ENCODE data around the gene RHOV.

Gene RHOV

GRCh38 chr15:40843885-40844695 lies 29.9 kb downstream of the RHOV start, which contains the start of gene SPINT1:
TSS of gene SPINT1 (plus strand) at chr15:40844048. CDS start at chr15:40844555, 507 bp downstream.
- CTCF ChIA-PET: interaction anchor here (0.6 to 2.0 kb wide), 2 partner anchors 14 to 88 kb away, joined by 4 to 12 read pairs; no protein-coding TSS in a partner anchor
- TF ChIP-seq BHLHE40 (IDR thresholded peaks at IDR 0.05; ENCODE audit: borderline replicate concordance): no peak
- TF ChIP-seq ZNF384 (IDR thresholded peaks at IDR 0.05): no peak
- TF ChIP-seq TARDBP (IDR thresholded peaks at IDR 0.05): no peak
- TF ChIP-seq L3MBTL2 (conservative IDR thresholded peaks at IDR 0.05): no peak
- no peak for TF ChIP-seq FOXK2 (IDR thresholded peaks at IDR 0.05)
- TF ChIP-seq FOXA1 (IDR thresholded peaks at IDR 0.05): no peak
- POLR2A ChIA-PET: interaction anchor here (0.8 to 1.5 kb wide), 4 partner anchors 11 to 51 kb away, joined by 3 to 5 read pairs (median 3); partner anchors contain the start of gene VPS18
- DNase-seq (ENCODE audit: extremely low spot score): no peak

- no peak for TF ChIP-seq BHLHE40 (IDR thresholded peaks at IDR 0.05; ENCODE audit: borderline replicate concordance)
- no peak for TF ChIP-seq ARNT (IDR thresholded peaks at IDR 0.05)
- TF ChIP-seq FOXM1 (IDR thresholded peaks at IDR 0.05; ENCODE audit: borderline replicate concordance): no peak
- no peak for TF ChIP-seq PKNOX1 (IDR thresholded peaks at IDR 0.05)
- no peak for TF ChIP-seq L3MBTL2 (conservative IDR thresholded peaks at IDR 0.05)
- TF ChIP-seq FOXK2 (IDR thresholded peaks at IDR 0.05): no peak
- TF ChIP-seq SUZ12 (IDR thresholded peaks at IDR 0.05): no peak
- no peak for TF ChIP-seq CTBP1 (IDR thresholded peaks at IDR 0.05; ENCODE audit: borderline replicate concordance)
- no peak for TF ChIP-seq SP1 (IDR thresholded peaks at IDR 0.05)
- TF ChIP-seq NFRKB (IDR thresholded peaks at IDR 0.05): no peak
- TF ChIP-seq HDGF (IDR thresholded peaks at IDR 0.05; ENCODE audit: borderline replicate concordance): no peak
- TF ChIP-seq FOXA1 (IDR thresholded peaks at IDR 0.05): no peak
- no peak for TF ChIP-seq LEF1 (IDR thresholded peaks at IDR 0.05; ENCODE audit: borderline replicate concordance)
- POLR2A ChIA-PET: interaction anchor here (0.8 to 1.5 kb wide), 4 partner anchors 12 to 52 kb away, joined by 3 to 5 read pairs (median 3); partner anchors contain the start of gene VPS18
- CTCF ChIA-PET: interaction anchor here (2.0 kb wide), 1 partner anchor 15 kb away, joined by 12 read pairs; no protein-coding TSS in a partner anchor
- DNase-seq (ENCODE audit: extremely low spot score): no peak
Observed at GRCh38 chr15:40843261-40843884, 30.7 kb downstream of the RHOV start.

- TF ChIP-seq HDGF (IDR thresholded peaks at IDR 0.05; ENCODE audit: borderline replicate concordance): no peak
- DNase-seq (ENCODE audit: extremely low spot score): no peak
- ChIA-PET CTCF (no interaction called here), POLR2A (no interaction called here)
Observed at GRCh38 chr15:40841741-40842140, 32.3 kb downstream of the RHOV start.

GRCh38 chr15:40838756-40839155 lies 35.3 kb downstream of the RHOV start:
- POLR2A ChIA-PET: interaction anchor here (1.1 kb wide), 1 partner anchor 115 kb away, joined by 3 read pairs; the partner anchor contains the start of gene CHAC1
- no peak for DNase-seq (ENCODE audit: extremely low spot score)
- no peak for TF ChIP-seq CTBP1 (IDR thresholded peaks at IDR 0.05; ENCODE audit: borderline replicate concordance)
- no peak for TF ChIP-seq PKNOX1 (IDR thresholded peaks at IDR 0.05)
- TF ChIP-seq FOXK2 (IDR thresholded peaks at IDR 0.05): no peak
- TF ChIP-seq HDGF (IDR thresholded peaks at IDR 0.05; ENCODE audit: borderline replicate concordance): no peak
- no peak for TF ChIP-seq TARDBP (IDR thresholded peaks at IDR 0.05)
- TF ChIP-seq NFRKB (IDR thresholded peaks at IDR 0.05): no peak
- no peak for TF ChIP-seq ZNF384 (IDR thresholded peaks at IDR 0.05)
- TF ChIP-seq ELF4 (IDR thresholded peaks at IDR 0.05): no peak
- TF ChIP-seq SP1 (IDR thresholded peaks at IDR 0.05): no peak
- no peak for TF ChIP-seq ARNT (IDR thresholded peaks at IDR 0.05)
- CTCF ChIA-PET: no interaction called here

GRCh38 chr15:40836020-40836419 lies 38.0 kb downstream of the RHOV start:
- DNase-seq (ENCODE audit: extremely low spot score): no peak
- no peak for TF ChIP-seq ZNF384 (IDR thresholded peaks at IDR 0.05)
- TF ChIP-seq LEF1 (IDR thresholded peaks at IDR 0.05; ENCODE audit: borderline replicate concordance): no peak
- no peak for TF ChIP-seq FOXK2 (IDR thresholded peaks at IDR 0.05)
- no peak for TF ChIP-seq FOXA1 (IDR thresholded peaks at IDR 0.05)
- no peak for TF ChIP-seq NFRKB (IDR thresholded peaks at IDR 0.05)
- no peak for TF ChIP-seq SP1 (IDR thresholded peaks at IDR 0.05)
- TF ChIP-seq HDGF (IDR thresholded peaks at IDR 0.05; ENCODE audit: borderline replicate concordance): no peak
- TF ChIP-seq PKNOX1 (IDR thresholded peaks at IDR 0.05): no peak
- CTCF ChIA-PET: interaction anchor here (0.6 to 1.0 kb wide), 2 partner anchors 16 to 22 kb away, joined by 3 to 9 read pairs; no protein-coding TSS in a partner anchor
- POLR2A ChIA-PET: no interaction called here

- DNase-seq (ENCODE audit: extremely low spot score): no peak
- POLR2A ChIA-PET: no interaction called here
- TF ChIP-seq FOXA1 (IDR thresholded peaks at IDR 0.05) (no peak), NFRKB (IDR thresholded peaks at IDR 0.05) (no peak), CTBP1 (IDR thresholded peaks at IDR 0.05; ENCODE audit: borderline replicate concordance) (no peak), SUZ12 (IDR thresholded peaks at IDR 0.05) (no peak), ELF4 (IDR thresholded peaks at IDR 0.05) (no peak), FOXM1 (IDR thresholded peaks at IDR 0.05; ENCODE audit: borderline replicate concordance) (no peak), SP1 (IDR thresholded peaks at IDR 0.05) (no peak), LEF1 (IDR thresholded peaks at IDR 0.05; ENCODE audit: borderline replicate concordance) (no peak), HDGF (IDR thresholded peaks at IDR 0.05; ENCODE audit: borderline replicate concordance) (no peak), ARNT (IDR thresholded peaks at IDR 0.05) (no peak), L3MBTL2 (conservative IDR thresholded peaks at IDR 0.05) (no peak), TARDBP (IDR thresholded peaks at IDR 0.05) (no peak), PKNOX1 (IDR thresholded peaks at IDR 0.05) (no peak), BHLHE40 (IDR thresholded peaks at IDR 0.05; ENCODE audit: borderline replicate concordance) (no peak)
- CTCF ChIA-PET: no interaction called here
Observed at GRCh38 chr15:40832903-40833302, 41.1 kb downstream of the RHOV start.

Data from HEK293T (cell line).